GM19452 (cell line): ENCODE measurements around the gene COX7A2.

ENCODE experiments used
- ATAC-seq: cut with Tn5 transposase; IDR thresholded peaks from one replicate; pipeline ENCODE4 v1.9.1; 2021; ENCODE audit not compliant: unreplicated experiment

COX7A2 gene

GRCh38 chr6:75243333-75244062 lies at the start of gene COX7A2:
COX7A2 (minus strand) TSS chr6:75243801; CDS start chr6:75243734, 67 bp downstream.
- peak; percentile 95 for ATAC-seq

- no peak for ATAC-seq
Measured at GRCh38 chr6:75292555-75292954, 49.0 kb upstream of the COX7A2 start.

GRCh38 chr6:75291744-75292143 lies 48.1 kb upstream of the COX7A2 start:
- ATAC-seq = no peak

- no peak for ATAC-seq
Measured at GRCh38 chr6:75291331-75291730, 47.7 kb upstream of the COX7A2 start.

- no peak for ATAC-seq
Measured at GRCh38 chr6:75290136-75290945, 46.7 kb upstream of the COX7A2 start.

- no peak for ATAC-seq
Measured at GRCh38 chr6:75288023-75288422, 44.4 kb upstream of the COX7A2 start.

- ATAC-seq = no peak
Measured at GRCh38 chr6:75287424-75287823, 43.8 kb upstream of the COX7A2 start.

GRCh38 chr6:75286955-75287354 lies 43.4 kb upstream of the COX7A2 start:
- ATAC-seq = no peak

- ATAC-seq = peak; percentile 9
Measured at GRCh38 chr6:75285283-75285639, 41.7 kb upstream of the COX7A2 start.

- peak; percentile 86 for ATAC-seq
Measured at GRCh38 chr6:75284632-75285282, 41.2 kb upstream of the COX7A2 start, which contains the start of gene TMEM30A. TMEM30A (minus strand) TSS chr6:75284792; CDS start chr6:75284638, 154 bp downstream.

- ATAC-seq = peak; percentile 20
Measured at GRCh38 chr6:75283907-75284631, 40.5 kb upstream of the COX7A2 start.

- no peak for ATAC-seq
Measured at GRCh38 chr6:75282706-75283105, 39.1 kb upstream of the COX7A2 start.

GRCh38 chr6:75281653-75282052 lies 38.1 kb upstream of the COX7A2 start:
- ATAC-seq = no peak

GRCh38 chr6:75280131-75280855 lies 36.7 kb upstream of the COX7A2 start:
- ATAC-seq = no peak

- no peak for ATAC-seq
Measured at GRCh38 chr6:75279418-75279817, 35.8 kb upstream of the COX7A2 start.

- ATAC-seq = no peak
Measured at GRCh38 chr6:75278474-75279077, 35.0 kb upstream of the COX7A2 start.

GRCh38 chr6:75275067-75275466 lies 31.5 kb upstream of the COX7A2 start:
- ATAC-seq = no peak

GRCh38 chr6:75273009-75273408 lies 29.4 kb upstream of the COX7A2 start:
- ATAC-seq = no peak

- ATAC-seq = no peak
Measured at GRCh38 chr6:75272145-75272840, 28.7 kb upstream of the COX7A2 start.
